UCSD-AML1 (cell line): ENCODE results near the gene SLCO2A1.

Source experiments
- DNase-seq: peaks from one replicate; lab custom pipeline; 2025; ENCODE audit not compliant: unreplicated experiment; lab: John Stamatoyannopoulos, UW

The SLCO2A1 gene

DNA sequence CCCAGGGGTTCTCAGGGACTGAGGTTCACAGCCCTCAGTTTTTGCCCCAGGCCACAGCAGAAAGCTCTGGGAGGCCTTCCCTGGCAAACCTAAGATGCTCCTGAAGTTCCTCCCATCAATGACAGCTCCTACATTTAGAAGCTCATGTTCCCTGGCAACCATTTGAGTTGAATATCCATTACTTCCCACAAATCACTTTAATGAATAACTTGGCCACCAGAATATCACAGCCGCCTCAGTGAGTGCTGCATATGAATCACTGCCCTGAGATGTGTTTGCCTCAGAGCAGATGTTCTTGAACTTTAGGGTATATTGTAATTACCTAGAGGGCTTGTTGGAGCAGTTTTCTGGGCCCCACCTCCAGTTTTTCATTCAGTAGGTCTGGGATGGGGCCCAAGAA lies 27.4 kb downstream of the SLCO2A1 start:
- no peak for DNase-seq

DNA sequence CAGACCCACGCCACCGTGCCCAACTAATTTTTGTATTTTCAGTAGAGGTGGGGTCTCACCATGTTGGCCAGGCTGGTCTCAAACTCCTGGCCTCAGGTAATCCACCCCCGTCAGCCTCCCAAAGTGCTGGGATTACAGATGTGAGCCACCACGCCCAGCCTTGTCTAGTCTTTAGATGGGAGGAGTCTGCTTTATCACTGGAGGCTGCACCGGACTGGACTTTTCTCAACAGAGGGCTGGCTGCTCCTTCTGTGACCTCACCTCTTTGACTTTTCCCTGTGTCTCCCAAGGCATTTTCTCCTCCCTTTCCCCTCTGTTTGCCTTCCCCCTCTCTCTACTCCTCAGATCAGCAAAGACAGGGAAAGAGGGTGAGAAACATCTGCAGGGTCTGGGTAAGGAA lies 28.5 kb downstream of the SLCO2A1 start:
- DNase-seq = no peak

- no peak for DNase-seq
Measured at GRCh38 chr3:133999891-134000685, 29.6 kb downstream of the SLCO2A1 start.

DNA sequence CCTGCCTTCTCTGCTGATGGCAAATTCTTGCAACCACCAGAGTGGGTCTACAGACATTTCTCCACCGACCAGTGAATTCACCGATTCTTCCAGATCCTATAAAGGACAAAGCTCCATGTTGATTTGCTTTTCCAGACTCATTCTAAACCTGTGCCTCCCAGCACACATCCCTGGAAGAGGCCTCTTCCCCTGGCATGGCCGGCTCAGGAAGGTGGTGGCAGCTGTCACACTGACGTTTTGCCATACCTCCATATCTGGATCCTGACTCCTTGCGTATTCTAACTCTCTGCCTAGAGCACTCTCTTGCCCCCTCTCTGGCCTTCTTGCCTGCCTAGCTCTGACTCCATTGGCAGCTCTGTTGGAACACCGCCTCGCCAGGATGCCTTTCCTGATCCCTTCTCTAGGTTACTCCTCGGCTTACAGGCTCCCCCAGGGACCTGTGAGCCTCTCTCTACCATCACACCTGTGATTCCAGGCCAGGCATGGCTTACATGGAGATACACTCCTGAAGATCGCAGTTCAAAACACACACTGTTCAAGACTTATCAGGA lies 31.0 kb downstream of the SLCO2A1 start:
- DNase-seq = no peak

DNA sequence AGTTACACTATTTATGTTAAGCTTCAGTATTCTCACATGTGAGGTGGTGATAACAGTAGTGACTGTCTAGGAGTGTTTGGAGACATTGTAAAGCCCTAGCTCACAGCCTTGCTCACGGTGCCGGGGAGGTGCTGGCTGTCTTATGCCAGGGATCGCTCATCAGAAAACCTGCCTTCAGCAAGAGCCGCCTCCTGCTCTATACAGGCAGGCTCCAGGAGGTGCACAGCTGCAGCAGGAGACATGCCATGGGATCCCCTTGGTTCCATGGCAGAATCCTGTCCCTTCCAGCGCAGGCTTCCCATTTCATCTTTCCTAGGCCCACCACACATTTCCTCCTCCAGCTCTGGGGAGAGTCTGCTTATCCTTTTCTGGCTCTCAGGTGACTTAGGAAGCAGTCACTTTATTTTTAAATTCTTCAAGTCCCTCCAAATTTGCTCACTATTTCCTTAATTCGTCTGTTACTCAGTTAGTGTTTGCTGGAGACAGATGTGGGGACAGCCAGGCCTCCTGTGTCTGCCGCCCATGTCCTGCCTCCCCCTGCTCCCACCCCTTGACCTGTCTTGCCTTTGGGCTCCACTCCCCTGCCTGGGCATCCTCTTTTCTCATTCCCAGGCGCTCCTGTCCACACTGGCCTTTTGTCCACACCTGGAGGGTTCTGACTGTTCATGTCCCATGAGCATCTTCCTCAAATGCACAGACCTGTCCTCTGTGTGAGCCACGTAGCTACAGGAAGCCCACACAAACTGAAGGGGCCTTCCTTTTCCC lies 31.7 kb downstream of the SLCO2A1 start:
- DNase-seq = no peak

DNA sequence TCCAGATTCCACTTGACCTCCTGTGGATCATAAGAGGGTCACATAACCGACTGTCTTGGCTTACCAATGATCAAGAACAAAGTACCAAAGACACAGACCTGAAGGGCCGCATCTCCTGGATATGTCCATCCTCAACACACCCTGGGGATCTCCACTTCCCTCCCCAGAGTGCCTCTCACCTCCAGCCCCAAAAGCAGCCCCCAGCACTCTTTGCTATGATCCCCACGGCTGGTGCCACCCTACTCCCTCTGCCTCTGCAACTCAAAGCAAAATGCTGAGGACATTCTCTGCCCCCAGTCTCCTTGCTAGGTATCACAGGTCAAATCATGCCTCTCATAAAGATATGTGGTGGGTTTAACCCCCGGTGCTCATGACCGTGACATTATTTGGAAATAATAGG lies 32.7 kb downstream of the SLCO2A1 start:
- no peak for DNase-seq

GRCh38 chr3:133996251-133996661 lies 33.5 kb downstream of the SLCO2A1 start:
- no peak for DNase-seq

DNA sequence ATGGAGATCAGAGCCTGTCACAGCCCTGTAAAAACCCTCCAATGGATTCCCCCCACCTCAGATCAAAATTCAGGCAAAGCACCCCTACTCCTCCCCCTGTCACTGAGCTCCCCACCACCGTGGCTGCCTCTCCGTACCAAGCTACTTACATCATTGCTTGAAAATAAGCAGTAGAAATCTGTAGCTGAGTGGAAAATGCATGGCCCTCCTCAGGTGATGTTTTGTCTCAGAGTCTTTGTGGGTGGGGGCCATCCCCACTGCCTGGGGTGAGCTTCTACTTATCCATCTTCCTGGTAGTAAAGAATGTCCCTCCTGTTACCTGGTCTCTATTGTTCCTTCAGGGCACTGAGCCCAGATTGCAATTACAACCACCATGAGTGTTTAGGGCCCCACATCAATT lies 34.5 kb downstream of the SLCO2A1 start:
- DNase-seq = no peak

DNA sequence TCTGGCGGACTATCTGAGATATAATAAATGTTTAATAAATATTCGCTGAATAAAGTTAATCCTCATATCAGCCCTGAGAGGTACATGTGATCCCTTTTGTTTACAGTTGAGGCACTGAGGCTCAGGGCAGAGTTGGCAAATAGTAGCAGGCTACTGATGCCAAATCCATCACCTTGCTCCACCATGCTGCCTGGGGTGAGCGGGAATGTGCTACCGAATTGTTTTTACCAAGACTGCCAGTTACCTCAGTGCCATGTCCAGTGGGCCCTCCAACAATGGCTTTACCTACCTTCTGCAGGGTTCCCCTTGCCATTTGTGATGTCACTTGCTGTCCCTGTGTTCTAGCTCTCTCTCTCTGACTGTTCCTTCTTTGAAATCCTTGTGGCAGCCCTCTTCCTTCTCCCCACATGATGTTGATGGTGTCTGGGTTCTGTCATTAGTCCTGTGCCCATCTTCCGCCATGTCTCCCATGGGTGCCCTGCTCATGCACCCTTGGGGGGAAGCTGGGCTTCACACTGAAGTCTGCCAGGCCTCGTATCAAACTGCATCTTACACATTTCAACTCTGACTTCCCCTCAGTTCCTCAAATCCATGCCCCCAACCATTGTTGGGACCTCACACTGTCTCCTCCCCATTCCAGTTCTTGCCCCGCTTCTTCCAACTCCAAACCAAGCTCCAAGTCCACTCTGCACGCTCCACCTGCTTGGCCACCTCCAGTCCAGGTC lies 35.4 kb downstream of the SLCO2A1 start:
- DNase-seq = no peak

- DNase-seq = no peak
Measured at GRCh38 chr3:133992951-133993620, 36.6 kb downstream of the SLCO2A1 start.

DNA sequence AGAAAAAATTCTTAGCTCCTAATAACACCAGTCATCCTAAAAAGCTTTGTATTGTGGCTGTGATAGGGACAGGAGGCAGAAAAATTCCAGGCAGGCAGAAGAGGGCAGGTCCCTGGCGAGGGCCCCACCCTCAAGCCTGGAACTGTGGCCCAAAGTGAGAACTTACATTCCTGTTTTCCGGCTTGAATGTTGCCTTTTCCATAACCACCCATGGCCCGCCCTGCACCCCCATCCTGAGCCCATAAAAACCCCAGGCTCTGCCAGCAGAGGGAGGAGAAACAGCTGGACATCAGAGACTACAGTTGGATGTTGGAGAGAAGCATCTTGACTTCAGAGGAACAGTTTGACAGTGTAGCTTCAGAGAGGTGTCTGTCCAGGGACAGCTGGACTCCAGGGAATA lies 37.3 kb downstream of the SLCO2A1 start:
- DNase-seq = no peak

DNA sequence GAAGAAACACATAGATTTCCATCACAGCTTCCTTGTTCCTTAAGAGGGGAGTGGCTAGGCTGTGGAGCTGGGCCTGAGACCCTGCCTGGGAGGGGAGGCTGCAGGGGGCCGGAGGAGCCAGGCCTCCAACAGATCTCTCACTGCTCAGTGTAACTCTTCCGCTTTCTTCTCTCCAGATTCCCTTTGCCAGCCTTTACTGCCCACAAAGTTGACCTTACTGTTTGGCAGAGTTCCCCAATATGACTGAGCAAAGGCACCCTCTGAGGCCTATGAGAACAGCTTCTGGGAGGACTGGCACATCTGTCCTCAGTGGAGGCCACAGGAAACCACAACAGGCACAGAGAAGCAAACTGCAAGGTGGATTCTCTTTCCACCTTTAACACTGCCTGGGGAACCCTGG lies 38.1 kb downstream of the SLCO2A1 start:
- DNase-seq = peak; percentile 45

DNA sequence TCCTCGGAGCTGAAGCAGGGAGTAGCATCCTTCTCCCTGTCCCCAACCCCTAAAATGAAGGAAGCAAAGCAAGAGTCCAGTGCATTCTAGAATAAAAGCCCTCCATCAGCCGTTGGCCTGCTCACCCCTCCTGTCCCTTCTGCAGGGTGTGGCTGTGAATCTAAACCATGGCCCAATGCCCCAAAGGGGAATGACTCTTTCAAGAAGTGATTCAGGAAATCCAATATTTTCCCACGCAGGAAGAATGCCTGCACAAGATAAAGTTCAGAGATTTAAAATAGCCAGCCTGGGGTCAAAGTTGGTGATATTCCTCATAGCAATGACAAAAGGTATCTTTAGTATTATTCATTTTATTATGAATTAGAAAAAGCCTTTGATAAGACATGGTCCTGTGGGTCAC lies 38.5 kb downstream of the SLCO2A1 start:
- DNase-seq = no peak

DNA sequence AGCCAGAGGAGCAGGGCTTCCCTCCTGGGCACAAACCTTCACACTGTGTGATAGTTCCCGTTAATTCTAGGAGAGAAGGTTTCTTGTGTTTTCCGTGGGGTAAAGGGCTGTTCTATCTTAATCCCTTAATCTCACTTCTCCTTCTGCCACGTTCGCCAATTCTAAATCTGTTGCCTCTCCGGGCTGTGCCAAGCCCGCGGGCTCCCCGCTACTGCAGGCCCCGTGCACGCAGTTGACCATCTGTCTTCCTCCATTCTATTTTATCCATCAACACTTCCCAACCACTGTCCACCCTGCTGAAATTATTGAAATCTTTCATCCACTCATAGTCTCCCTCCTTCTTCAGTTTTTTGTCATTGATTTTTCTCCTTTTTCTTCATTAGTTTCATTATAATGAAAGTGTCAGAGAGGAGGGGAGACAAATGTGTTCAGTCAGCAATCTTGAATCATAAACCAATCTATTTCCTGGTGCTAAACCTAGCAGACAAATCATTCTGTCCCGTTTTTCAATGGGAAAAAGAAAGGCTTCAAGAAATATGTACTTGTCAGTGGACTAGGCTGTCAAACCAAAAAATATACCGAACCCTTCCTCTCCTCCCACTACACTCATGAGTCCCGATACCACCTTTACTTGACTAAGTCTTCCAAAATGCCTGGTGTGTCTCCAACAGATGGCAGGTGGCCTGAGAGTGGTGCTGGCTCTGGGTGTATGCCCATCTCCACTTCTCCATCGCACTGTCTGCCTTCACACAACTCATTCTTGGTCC lies 39.6 kb downstream of the SLCO2A1 start:
- no peak for DNase-seq

DNA sequence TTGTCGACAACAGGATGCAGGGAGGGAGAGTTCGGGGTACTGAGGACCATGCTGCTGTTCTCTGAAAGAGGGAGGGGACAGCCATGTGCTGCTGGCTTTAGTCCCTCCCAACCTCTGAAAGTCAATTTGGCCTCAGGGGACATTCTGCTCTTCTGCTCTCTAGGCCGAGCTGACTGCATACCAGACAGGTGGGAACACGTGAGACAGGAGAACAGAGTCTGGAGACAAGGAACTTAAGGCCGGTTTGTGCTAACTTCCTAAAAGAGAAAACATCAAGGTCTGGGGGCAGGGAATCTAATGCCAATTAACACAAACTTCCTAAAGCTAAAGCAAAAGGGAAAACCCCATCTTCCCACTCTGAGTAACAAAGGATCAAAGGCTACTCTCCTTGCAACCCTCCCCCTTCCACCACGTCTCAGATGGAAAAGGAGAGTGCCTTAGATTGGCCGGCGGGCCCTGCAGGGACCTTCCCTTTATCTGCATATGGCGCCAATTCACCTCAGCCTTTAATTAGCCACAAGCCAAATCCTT lies 41.0 kb downstream of the SLCO2A1 start:
- no peak for DNase-seq

DNA sequence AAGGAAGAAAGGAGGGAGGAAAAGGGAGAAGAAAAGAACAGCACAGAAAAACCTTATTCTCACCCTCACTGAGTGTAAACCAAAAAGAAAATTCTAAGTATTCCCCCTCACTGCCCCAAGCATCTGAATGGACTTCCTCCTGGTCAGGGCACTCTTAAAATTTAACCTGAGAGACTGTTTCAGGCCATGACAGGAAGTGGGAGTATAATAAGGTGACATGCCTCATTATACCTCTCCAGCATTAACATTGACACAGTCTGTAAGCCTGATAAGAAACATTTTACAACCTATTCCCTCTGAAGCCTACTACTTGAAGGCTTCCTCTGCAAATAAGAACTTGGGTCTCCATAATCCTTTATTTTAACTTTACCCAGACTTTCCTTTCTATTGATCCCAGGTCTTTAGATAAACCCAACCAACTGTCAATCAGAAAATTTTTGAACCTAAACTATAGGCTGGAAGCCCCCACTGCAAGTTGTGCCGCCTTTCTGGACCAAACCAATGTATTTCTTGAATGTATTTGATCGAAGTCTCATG lies 41.7 kb downstream of the SLCO2A1 start:
- no peak for DNase-seq

GRCh38 chr3:133987136-133987535 lies 42.6 kb downstream of the SLCO2A1 start:
- no peak for DNase-seq

DNA sequence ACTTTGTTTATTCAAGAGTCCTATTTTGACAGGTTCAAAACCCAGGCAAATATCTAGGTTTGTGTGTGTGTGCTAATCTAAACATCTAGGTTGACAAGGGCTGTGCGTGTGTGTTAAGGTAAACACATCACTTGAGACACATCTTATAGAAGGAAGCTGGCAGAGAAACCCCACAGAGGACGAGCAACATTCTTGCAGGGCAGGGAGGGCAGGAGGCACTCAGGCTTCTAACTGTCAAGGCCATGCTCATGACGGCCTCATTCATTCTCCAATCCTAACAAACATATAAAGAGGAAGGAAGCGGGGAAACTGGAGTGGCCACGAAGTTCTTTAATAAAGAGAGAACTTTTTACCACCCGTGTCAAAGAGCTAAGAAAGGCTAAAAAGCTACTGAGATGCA lies 43.4 kb downstream of the SLCO2A1 start:
- peak; percentile 54 for DNase-seq

GRCh38 chr3:133984975-133985374 lies 44.8 kb downstream of the SLCO2A1 start:
- DNase-seq = no peak
